ENCODE data around the gene ZNF285. TPM values are rescaled to one million over a fixed set of nuclear protein-coding genes. Genes with fewer than 3 reads are reported as not detected.

Gene ZNF285
- polyA plus RNA-seq, 4 donors = 9.6 to 12.5 (median 11.6) TPM

Other genes with a start within 250 kb of the ZNF285 start
- gene ZNF226, start 236.5 kb downstream of the ZNF285 start, polyA plus RNA-seq (ENCODE audit: insufficient read length in 4 of 4) = 10 to 100 TPM; 21.3 to 32.1 (median 28.7) TPM
- 10 to 100 TPM; 24.4 to 30.1 (median 28.9) TPM for gene ZNF227, start 189.1 kb downstream of the ZNF285 start, polyA plus RNA-seq (ENCODE audit: insufficient read length in 4 of 4)
- 1 to 10 TPM; 5.0 to 7.5 (median 6.7) TPM for gene ZNF233, start 141.7 kb downstream of the ZNF285 start, polyA plus RNA-seq (ENCODE audit: insufficient read length in 4 of 4)
- gene ZNF235, start 96.6 kb downstream of the ZNF285 start, polyA plus RNA-seq (ENCODE audit: insufficient read length in 4 of 4) = 10 to 100 TPM in 3 of 4 donors, 1 to 10 TPM in 1; 8.3 to 12.2 (median 10.2) TPM
- 10 to 100 TPM; 12.3 to 15.1 (median 14.3) TPM for gene ZNF112, start 44.9 kb downstream of the ZNF285 start, polyA plus RNA-seq (ENCODE audit: insufficient read length in 4 of 4)
- 10 to 100 TPM; 13.2 to 17.7 (median 14.9) TPM for gene ZNF229, start 46.9 kb upstream of the ZNF285 start, polyA plus RNA-seq (ENCODE audit: insufficient read length in 4 of 4)
- gene ZNF180, start 98.9 kb upstream of the ZNF285 start, polyA plus RNA-seq (ENCODE audit: insufficient read length in 4 of 4) = 10 to 100 TPM; 14.8 to 18.4 (median 17.3) TPM
- gene CEACAM20, start 128.1 kb upstream of the ZNF285 start, polyA plus RNA-seq (ENCODE audit: insufficient read length in 4 of 4) = not detected
- 1 to 10 TPM in 3 of 4 donors, under 1 TPM in 1; 0.55 to 1.7 (median 1.0) TPM for gene IGSF23, start 212.0 kb upstream of the ZNF285 start, polyA plus RNA-seq (ENCODE audit: insufficient read length in 4 of 4)
- 10 to 100 TPM; 30.0 to 36.1 (median 31.7) TPM for gene PVR, start 242.3 kb upstream of the ZNF285 start, polyA plus RNA-seq (ENCODE audit: insufficient read length in 4 of 4)